H1 (cell line): ENCODE data around the gene EIF2A. TPM values are rescaled to one million over a fixed set of nuclear protein-coding genes. Genes with fewer than 3 reads are reported as not detected.

ENCODE experiments used
- CHD1 ChIP-seq: IDR thresholded peaks from 2 replicates; pipeline ENCODE4 v1.6.1; 2012; ENCODE audit warnings: low read depth, low read length, improper control_type of control experiment
- EGR1 ChIP-seq: IDR thresholded peaks from 2 replicates; pipeline ENCODE4 v1.6.1; 2011; ENCODE audit warnings: low read depth, low read length, borderline replicate concordance
- FOSL1 ChIP-seq: IDR thresholded peaks from 2 replicates; pipeline ENCODE4 v1.6.1; 2011; ENCODE audit warnings: mild to moderate bottlenecking, low read depth, low read length, moderate library complexity; ENCODE audit not compliant: insufficient read depth
- RBBP5 ChIP-seq: IDR thresholded peaks from 2 replicates; pipeline ENCODE4 v1.7.1; 2012; ENCODE audit warnings: low read depth, mild to moderate bottlenecking, inconsistent platforms, low read length, moderate library complexity, borderline replicate concordance
- polyA plus RNA-seq, 7 experiments: library from polyadenylated mRNA; depleted of rRNA in 3 of 7; stranded (reverse) in 5 of 7; unstranded in 2 of 7; fragments of >200 nt in 5 of 7; fragments of 200-250 nt in 2 of 7; gene quantifications; 1 replicate in 5 of 7; 2 replicates in 1 of 7; 4 replicates in 1 of 7; pipeline versions ENCODE4 v1.2.1 to v1.2.3, GENCODE V29; 2011 to 2013; ENCODE audit warnings: missing spikeins in 2 of 7, mixed read lengths in 2 of 7
- total RNA-seq: library from RNA; stranded (reverse); fragmentation: NEBNext Ultra II Directional; extraction: Animal tissue kit (Norgen Biotek cat#: 25700); gene quantifications from 2 replicates; pipeline ENCODE4 v1.2.1, GENCODE V29; 2021
- TF ChIP-seq, protein P1 (sequence below): fragments of 300-600 bp; sonication (generic); IDR thresholded peaks from 2 replicates; pipeline ENCODE4 v1.7.1; 2012; ENCODE audit warnings: low read length, moderate library complexity, mild to moderate bottlenecking, inconsistent platforms; ENCODE audit not compliant: insufficient replicate concordance

The EIF2A gene
- total and polyA plus RNA-seq, 2 of the 8 experiments (the other 6 are each of a cell fraction or from before 2014, with no cell fraction given): 59.3 to 91.6 TPM

DNA sequence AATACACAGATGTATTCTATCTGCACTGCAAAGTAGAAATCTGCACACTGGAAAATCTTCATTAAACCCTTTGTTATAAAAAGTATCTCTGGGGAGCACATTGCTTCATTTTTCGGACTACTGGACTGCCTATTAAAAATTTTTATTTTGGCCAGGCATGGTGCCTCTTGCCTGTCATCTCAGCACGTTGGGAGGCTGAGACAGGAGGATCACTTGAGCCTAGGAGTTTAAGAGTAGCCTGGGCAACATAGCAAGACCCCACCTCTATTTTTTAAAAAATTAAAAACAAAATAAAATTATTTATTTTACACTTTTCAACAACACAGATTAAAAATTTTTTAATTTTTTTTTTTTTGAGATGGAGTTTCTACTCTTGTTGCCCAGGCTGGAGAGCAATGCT lies 6.3 kb upstream of the EIF2A start (continued):
- TF ChIP-seq, protein P1, sequence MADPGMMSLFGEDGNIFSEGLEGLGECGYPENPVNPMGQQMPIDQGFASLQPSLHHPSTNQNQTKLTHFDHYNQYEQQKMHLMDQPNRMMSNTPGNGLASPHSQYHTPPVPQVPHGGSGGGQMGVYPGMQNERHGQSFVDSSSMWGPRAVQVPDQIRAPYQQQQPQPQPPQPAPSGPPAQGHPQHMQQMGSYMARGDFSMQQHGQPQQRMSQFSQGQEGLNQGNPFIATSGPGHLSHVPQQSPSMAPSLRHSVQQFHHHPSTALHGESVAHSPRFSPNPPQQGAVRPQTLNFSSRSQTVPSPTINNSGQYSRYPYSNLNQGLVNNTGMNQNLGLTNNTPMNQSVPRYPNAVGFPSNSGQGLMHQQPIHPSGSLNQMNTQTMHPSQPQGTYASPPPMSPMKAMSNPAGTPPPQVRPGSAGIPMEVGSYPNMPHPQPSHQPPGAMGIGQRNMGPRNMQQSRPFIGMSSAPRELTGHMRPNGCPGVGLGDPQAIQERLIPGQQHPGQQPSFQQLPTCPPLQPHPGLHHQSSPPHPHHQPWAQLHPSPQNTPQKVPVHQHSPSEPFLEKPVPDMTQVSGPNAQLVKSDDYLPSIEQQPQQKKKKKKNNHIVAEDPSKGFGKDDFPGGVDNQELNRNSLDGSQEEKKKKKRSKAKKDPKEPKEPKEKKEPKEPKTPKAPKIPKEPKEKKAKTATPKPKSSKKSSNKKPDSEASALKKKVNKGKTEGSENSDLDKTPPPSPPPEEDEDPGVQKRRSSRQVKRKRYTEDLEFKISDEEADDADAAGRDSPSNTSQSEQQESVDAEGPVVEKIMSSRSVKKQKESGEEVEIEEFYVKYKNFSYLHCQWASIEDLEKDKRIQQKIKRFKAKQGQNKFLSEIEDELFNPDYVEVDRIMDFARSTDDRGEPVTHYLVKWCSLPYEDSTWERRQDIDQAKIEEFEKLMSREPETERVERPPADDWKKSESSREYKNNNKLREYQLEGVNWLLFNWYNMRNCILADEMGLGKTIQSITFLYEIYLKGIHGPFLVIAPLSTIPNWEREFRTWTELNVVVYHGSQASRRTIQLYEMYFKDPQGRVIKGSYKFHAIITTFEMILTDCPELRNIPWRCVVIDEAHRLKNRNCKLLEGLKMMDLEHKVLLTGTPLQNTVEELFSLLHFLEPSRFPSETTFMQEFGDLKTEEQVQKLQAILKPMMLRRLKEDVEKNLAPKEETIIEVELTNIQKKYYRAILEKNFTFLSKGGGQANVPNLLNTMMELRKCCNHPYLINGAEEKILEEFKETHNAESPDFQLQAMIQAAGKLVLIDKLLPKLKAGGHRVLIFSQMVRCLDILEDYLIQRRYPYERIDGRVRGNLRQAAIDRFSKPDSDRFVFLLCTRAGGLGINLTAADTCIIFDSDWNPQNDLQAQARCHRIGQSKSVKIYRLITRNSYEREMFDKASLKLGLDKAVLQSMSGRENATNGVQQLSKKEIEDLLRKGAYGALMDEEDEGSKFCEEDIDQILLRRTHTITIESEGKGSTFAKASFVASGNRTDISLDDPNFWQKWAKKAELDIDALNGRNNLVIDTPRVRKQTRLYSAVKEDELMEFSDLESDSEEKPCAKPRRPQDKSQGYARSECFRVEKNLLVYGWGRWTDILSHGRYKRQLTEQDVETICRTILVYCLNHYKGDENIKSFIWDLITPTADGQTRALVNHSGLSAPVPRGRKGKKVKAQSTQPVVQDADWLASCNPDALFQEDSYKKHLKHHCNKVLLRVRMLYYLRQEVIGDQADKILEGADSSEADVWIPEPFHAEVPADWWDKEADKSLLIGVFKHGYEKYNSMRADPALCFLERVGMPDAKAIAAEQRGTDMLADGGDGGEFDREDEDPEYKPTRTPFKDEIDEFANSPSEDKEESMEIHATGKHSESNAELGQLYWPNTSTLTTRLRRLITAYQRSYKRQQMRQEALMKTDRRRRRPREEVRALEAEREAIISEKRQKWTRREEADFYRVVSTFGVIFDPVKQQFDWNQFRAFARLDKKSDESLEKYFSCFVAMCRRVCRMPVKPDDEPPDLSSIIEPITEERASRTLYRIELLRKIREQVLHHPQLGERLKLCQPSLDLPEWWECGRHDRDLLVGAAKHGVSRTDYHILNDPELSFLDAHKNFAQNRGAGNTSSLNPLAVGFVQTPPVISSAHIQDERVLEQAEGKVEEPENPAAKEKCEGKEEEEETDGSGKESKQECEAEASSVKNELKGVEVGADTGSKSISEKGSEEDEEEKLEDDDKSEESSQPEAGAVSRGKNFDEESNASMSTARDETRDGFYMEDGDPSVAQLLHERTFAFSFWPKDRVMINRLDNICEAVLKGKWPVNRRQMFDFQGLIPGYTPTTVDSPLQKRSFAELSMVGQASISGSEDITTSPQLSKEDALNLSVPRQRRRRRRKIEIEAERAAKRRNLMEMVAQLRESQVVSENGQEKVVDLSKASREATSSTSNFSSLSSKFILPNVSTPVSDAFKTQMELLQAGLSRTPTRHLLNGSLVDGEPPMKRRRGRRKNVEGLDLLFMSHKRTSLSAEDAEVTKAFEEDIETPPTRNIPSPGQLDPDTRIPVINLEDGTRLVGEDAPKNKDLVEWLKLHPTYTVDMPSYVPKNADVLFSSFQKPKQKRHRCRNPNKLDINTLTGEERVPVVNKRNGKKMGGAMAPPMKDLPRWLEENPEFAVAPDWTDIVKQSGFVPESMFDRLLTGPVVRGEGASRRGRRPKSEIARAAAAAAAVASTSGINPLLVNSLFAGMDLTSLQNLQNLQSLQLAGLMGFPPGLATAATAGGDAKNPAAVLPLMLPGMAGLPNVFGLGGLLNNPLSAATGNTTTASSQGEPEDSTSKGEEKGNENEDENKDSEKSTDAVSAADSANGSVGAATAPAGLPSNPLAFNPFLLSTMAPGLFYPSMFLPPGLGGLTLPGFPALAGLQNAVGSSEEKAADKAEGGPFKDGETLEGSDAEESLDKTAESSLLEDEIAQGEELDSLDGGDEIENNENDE: no peak
- TF ChIP-seq CHD1 (no peak), EGR1 (no peak), FOSL1 (no peak), RBBP5 (no peak)
